GM19240 (cell line): ENCODE measurements around the gene EPN1.

Experiments
- DNase-seq: peaks from one replicate; pipeline ENCODE4 v3.0.0; 2011; ENCODE audit warnings: low spot score; ENCODE audit not compliant: insufficient read length

EPN1 gene

GRCh38 chr19:55646889-55647731 lies 27.9 kb upstream of the EPN1 start:
- DNase-seq = no peak

- no peak for DNase-seq
Measured at GRCh38 chr19:55647732-55648584, 27.1 kb upstream of the EPN1 start, which contains the start of gene CCDC106. CCDC106 (plus strand) TSS chr19:55648212; CDS start chr19:55649047, 835 bp downstream.

- DNase-seq = no peak
Measured at GRCh38 chr19:55648585-55649267, 26.3 kb upstream of the EPN1 start.

GRCh38 chr19:55649268-55650125 lies 25.5 kb upstream of the EPN1 start:
- no peak for DNase-seq

GRCh38 chr19:55650126-55650557 lies 24.9 kb upstream of the EPN1 start:
- no peak for DNase-seq

GRCh38 chr19:55650602-55651230 lies 24.3 kb upstream of the EPN1 start:
- DNase-seq = no peak

GRCh38 chr19:55651236-55651635 lies 23.8 kb upstream of the EPN1 start:
- no peak for DNase-seq

- DNase-seq = no peak
Measured at GRCh38 chr19:55652311-55653128, 22.5 kb upstream of the EPN1 start.

GRCh38 chr19:55653651-55654322 lies 21.2 kb upstream of the EPN1 start:
- peak; percentile 98 for DNase-seq

GRCh38 chr19:55654323-55654867 lies 20.6 kb upstream of the EPN1 start:
- DNase-seq = peak; percentile 87

- DNase-seq = peak; percentile 60
Measured at GRCh38 chr19:55654868-55655647, 20.0 kb upstream of the EPN1 start, which contains the start of gene U2AF2. U2AF2 (plus strand) TSS chr19:55655035; CDS start chr19:55655105, 70 bp downstream.

GRCh38 chr19:55655648-55656040 lies 19.4 kb upstream of the EPN1 start:
- DNase-seq = no peak

GRCh38 chr19:55656552-55656951 lies 18.5 kb upstream of the EPN1 start:
- no peak for DNase-seq

- no peak for DNase-seq
Measured at GRCh38 chr19:55656988-55657747, 17.9 kb upstream of the EPN1 start.

GRCh38 chr19:55658846-55659459 lies 16.1 kb upstream of the EPN1 start:
- no peak for DNase-seq

- no peak for DNase-seq
Measured at GRCh38 chr19:55659822-55660221, 15.2 kb upstream of the EPN1 start.
